Fibroblast of skin of left biceps (primary cell): Measurements from ENCODE around the gene FOXL2.

Source experiments
- DNase-seq, 2 experiments: peaks; one replicate each; pipeline ENCODE4 v3.0.0-alpha.2; 2013; ENCODE audit warnings: low read depth in 2 of 2

FOXL2 gene

DNA sequence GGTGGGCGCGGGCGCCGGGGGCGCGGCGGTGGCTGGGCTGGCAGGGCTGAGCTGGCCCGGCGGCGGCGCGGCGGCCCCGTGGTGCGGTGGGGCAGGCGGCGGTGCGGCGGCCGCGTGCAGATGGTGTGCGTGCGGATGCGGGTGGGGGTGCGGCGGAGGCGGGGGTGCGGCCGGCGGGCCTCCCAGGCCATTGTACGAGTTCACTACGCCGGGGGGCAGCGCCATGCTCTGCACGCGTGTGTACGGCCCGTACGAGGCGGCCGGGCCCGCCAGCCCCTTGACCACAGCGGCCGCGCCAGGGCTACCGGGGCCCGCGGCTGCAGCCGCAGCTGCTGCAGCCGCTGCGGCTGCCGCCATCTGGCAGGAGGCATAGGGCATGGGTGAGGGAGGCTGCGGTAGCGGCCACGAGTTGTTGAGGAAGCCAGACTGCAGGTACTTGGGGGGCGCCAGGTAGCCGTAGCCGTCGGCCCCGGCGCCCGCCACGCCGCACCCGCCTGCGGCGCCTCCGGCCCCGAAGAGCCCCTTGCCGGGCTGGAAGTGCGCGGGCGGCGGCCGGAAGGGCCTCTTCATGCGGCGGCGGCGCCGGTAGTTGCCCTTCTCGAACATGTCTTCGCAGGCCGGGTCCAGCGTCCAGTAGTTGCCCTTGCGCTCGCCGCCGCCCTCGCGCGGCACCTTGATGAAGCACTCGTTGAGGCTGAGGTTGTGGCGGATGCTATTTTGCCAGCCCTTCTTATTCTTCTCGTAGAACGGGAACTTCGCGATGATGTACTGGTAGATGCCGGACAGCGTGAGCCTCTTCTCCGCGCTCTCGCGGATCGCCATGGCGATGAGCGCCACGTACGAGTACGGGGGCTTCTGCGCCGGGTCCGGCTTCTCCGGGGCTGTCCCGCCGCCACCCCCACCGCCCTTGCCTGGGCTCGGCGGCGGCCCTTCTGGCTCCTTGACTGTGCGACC lies 951 bp downstream of the FOXL2 start:
- DNase-seq = no peak

DNA sequence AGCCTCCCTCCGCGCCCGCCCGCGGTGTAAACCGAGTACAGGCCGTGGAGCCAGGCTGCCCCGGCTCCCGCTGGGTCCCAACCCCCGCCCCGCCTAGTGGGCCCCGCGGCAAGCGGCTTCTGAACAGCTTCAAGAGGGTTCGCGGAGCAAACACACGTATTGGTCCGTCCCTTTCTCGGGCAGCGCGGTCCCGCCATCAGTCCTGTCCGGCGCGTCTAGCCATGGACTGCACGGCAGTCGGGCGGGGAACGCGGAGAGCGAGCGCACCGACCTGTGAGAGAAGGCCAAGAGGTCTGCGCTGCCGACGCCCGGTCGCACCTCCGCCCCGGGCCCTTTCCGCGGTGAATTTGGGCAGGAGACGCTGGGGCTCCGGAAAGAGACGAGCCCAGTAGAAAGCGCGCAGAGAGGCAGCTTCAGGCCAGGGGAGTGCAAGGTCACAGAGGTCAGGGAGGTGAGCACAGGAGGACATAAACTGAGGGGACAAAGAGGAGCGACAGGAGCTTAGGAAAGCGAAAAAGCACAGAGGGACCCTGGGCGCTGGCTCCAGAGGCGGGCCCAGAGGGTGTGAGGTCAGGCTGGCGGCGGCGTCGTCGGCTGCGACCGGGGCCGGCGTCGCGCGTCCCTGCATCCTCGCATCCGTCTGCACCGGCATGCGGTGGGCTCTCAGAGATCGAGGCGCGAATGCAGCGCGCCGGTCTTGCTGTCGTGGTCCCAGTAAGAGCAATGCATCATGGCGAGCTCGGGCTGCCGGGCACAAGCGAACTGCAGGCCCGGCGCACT lies 1.8 kb downstream of the FOXL2 start:
- DNase-seq = no peak

DNA sequence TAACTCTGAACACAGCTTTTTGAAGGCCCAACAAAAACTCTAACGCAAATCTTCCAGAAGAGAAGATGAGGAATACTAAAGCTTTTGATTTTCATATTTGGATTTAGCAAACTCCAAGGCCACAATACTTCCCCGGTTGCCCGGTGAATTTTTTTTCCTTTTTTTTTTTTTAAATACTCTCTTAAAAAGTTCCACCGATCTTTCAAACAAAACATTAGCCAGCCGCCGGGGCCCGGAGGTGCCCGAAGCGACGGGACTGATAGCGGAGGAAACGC lies 2.3 kb downstream of the FOXL2 start:
- no peak for DNase-seq

DNA sequence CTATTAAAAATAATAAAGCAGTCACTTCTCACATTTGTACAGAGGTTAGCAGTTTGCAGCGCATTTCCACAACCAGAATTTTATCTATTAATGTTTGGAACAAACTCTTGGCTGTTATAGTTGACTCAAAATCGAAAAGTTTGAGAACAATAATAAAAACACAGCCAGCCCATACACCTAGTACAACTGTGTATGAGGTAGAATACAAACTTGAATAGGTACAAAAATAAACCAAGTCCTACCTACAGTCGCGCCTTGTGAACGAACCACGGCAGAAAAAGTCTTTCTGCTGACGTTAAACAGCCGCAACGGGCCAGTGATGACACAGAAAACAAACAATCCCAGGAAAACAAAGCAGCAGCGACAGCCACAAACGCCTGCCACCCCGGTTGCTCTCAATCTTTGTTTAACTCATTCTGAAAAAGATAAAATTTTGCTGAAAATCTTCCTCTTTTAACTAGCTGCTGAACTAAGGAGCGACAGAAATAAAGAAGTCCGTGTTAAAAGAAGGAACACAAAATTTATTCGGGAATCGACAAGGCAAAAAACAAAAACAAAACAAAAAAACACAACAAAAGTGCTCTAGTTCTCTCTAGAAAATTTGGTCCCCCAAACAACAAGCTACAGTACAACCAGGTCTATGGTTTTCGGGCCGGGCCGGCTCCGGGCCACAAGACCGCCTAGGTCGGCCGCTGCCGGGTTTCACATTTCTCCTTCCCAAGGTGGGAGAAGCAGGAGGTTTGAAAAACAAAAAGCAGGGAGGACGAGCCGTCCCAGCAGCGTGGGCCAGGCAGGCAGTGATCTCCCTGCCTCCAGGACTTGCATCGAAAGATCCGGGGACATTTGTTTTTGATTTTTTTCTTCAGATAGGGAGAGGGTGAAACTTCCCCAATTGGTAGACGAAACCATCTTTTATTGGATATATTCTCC lies 2.9 kb downstream of the FOXL2 start:
- DNase-seq = no peak

DNA sequence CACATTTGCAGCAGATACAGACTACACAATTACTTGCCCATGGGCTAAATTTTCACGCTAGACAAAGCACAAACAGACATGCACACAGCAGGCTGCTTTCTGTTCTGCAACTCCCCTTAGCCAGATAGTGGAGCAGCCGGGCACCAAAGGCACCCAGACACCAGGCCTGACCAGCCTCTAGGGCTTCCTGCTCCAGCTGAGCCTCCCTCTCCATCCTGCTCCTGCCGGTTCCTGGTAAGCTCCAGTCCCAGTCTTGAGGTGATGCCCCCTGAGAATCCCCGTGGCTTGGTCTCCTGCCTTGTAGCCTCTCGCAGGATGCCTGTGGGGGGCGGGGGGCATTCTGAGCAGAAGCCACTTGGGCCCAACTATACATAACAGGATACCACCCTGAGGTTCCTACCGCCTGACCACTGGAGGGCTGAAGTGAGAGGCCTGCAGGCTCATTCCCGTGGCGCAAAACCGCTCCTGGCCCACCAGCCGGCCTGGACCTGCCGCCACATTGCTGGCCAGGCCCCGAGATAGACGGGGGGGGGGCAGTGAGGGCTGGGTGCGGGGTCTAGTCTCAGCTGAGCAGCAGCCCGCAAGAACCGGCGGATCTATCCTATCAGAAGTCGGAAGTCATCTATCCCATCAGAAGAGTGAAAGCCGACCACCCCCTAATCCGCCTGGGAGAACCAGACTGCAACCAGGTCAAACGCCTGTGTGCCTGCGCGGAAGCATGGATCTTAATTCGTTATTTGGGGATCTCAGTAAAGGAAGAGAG lies 3.9 kb downstream of the FOXL2 start:
- no peak for DNase-seq

DNA sequence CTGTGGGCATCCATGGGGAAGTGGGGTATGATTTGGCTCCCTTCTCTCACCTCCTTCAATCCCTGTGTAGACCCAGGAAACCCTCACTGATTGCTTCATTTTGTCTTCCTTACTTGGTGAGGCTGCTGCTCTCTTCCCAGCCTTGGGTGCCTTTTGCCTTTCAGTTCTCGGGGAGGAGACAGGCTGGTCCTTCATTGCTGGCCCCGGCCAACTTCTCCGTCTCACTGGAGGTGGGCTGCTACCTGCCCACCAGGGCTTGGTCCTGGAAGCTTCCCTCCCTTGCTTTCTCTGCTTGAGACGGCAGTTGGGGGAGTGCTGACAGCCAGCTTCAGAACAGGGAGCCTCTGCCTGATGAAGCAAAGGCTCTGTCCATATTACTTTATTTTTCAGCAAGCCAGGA lies 4.7 kb downstream of the FOXL2 start:
- DNase-seq = no peak

DNA sequence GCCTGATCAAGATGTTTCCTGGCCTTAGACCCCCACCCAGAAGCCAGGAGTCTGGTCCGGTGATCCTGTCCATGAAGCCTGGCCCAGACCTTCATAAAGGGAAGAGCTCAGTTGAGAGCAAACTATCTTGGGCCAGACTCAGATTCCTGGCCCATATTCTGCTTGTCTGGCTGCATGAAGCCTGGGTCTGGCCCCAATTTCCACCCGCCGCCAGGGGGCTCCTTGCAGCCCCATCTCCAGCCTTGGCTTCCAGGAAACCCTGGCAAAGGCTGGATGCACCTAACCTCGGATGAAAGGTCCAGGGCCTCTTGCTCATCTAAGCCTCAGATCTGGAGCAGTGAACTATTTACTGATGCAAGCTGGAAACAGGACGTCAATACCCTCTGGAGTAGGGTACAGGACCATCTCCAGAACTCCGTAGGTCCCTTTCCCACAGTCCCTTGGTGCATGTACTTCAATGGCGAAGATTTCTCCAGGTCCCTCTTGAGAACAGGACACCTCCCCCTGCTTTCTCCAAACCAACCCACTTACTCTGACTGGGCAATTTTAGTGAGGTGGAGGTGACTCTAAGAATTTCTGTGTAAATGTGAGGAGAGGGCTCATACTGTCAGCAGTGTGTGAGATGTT lies 5.6 kb downstream of the FOXL2 start:
- no peak for DNase-seq

DNA sequence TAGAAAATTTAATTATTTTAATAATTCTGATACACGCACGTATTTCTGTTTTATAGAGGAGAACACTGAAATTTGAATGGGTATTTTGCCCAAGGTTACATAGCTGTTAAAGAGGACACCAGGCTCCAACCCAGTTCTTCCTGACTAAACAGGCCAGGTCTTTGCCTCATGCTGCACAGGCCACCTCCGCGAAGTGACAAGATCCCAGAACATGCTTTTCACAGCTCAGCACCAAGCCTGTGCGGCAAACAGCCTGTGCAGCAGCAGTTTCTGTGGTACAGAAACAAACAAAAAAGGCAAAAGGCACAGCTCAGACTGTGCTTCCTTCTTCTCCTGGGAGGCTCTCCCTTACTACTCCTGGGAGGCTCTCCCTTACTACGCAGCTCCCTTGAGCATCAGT lies 6.5 kb downstream of the FOXL2 start:
- DNase-seq = no peak

DNA sequence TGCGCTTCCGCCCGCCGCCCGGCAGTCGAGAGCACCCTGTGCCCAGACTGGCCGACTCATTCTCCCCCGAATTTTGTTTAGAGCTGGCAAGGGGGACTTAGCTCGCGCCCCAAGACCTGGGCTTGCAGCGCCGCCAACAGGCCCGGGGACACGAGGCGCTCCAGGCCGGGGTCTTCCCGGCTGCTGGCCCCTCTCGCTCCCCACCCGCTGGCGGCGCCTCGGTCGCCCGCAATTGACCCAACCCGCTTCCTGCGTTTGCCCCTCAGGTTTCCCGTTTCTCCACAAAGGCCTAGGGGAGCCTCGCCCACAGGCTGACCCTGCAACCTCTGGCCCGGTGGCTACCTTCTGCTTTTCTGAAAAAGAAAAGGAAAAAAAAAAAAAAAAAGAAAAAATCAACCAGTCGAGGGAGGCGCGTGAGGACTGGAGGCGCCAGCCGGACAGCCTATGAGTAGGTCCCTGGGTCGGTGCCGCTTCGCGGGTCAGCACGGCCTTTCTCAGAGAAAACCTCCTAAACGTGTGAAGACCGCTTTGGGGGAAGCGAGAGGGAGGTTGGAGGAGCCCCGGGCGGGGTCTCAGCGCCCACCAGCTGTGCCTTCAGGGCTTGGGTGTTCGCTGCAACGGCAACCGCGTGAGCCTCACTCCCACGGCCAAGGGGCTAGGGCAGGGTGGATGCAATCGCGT lies 7.2 kb downstream of the FOXL2 start:
- DNase-seq = no peak

DNA sequence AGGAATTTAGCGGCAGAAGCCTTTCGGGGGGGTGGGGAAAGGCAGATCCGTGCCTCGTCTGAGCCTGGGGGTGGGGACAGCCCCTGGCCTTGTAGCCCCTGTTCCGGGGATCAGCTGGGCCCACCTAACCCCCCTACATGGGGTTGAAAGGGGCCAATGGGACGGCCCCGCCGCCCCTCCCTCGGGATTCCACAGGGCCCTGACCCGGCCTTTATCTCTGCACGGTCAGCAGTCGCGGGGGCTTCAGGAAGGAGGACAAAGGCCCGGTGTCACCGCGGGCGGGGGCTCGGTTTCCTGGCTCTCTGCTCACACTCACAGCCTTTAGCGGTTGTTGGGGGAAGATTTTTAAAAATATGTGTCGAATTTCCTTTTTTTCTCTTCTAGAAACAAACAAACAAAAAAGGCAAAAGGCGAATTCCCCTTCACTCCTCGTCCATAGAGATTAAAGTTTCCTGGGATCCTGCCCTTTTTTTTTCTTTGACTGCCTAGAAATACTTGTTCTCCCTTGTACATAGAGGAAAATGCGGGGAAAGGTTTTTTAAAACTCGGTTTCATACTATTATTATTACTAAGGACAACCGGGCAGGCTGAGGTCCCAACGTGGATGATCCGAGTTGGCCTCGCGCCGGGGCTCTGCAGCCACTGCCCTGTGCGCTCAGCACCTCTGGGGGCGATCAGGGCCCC lies 7.9 kb downstream of the FOXL2 start:
- no peak for DNase-seq

DNA sequence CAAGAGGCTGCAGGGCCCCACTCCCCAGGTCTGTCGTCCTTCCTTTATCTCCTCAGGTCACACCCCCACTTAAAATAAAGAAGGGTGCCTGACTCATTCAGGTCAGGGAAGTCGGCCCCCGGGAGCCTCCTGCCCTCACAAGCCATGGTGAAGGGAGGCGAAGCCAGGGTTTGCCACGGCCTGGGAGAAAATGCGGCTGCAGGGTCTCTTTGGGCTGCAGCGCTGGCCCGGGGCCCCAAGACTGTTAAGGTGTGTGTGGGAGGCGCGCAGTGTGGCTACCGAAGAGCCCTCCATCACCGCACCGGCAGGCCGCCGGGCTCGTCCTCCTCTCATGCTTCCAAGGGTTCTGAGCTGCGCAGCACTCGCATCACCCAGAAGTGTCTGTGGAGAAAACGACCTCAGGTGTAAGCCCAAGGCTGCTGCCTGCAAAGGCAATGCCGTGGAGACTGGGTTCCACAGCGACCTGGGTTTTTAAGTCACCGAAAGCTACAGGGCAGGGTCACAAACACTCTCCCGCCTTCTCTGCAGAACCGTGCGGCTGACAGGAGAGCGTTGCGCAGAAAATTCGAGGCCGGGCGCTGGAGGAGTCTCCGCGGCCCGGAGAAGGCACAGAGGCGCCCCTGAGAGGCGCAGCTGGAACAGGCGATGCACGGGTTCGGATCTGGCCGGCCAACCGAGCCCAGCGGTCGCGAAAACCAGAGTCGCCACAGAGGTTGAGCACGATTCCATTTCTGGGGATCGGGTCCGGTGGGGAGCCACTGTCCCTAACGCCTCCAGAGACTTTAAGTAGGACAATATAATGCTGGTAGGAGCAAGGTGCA lies 8.7 kb downstream of the FOXL2 start:
- no peak for DNase-seq

DNA sequence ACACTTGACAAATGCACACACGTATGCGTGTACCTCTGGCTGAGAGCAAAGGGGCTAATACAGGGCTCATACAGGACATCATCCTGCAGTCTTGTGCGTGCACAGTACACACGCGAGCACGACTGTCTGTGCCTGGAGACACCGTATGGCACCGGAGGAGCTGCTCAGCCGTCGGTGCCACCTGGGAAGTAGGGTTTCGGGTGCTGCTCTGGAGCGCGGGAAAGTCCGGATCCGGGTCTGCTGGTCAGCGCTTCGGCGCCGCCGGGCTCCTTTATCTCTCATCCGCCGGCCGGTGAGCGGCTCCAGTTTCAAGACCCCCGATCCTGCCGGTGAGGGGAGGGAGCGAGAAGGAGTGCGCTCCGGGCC lies 9.3 kb downstream of the FOXL2 start:
- DNase-seq = no peak

DNA sequence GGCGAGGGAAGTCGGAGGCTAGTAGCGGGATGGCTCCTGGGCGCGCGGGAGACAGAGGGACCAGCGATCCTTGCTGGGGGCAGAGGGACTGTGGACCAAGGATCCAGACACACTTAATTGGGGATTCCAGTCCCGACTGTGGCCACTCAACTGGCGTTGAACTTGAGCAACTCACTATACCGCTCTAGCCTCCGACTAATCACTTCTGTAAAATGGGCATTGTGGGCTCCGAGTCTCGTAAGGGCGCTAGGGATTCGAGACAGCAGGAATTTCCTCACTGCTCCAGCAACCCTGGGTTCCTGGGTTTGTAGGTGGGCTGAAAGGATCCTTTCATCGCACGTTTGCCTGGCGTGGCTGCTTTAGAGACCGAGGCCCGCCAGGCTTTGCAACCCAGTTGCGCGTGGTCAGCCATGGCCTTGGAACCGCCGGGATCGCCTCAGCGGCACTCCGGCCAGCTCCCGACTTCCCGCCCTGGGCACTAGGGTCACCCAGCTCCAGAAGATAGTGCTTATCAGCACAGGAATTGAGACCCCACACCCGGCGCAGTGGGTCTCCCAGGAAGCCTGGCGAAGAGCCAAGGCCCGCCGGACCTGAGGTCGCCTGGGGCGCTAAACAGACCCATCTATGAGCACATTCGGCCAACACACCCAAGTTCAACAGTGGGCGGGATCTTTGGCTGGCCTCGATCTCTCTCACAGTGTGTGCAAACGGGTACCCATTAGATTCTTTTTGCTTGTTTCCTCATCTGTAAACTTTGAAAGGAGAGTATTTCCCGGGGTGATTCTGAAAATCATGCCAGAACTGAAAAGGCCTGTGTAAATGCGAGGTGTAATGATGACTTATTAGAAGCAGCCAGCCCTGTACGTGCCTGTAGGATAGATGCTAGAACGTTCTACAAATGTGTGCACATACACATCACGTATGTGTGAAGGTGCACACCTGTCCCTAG lies 9.9 kb downstream of the FOXL2 start:
- no peak for DNase-seq

DNA sequence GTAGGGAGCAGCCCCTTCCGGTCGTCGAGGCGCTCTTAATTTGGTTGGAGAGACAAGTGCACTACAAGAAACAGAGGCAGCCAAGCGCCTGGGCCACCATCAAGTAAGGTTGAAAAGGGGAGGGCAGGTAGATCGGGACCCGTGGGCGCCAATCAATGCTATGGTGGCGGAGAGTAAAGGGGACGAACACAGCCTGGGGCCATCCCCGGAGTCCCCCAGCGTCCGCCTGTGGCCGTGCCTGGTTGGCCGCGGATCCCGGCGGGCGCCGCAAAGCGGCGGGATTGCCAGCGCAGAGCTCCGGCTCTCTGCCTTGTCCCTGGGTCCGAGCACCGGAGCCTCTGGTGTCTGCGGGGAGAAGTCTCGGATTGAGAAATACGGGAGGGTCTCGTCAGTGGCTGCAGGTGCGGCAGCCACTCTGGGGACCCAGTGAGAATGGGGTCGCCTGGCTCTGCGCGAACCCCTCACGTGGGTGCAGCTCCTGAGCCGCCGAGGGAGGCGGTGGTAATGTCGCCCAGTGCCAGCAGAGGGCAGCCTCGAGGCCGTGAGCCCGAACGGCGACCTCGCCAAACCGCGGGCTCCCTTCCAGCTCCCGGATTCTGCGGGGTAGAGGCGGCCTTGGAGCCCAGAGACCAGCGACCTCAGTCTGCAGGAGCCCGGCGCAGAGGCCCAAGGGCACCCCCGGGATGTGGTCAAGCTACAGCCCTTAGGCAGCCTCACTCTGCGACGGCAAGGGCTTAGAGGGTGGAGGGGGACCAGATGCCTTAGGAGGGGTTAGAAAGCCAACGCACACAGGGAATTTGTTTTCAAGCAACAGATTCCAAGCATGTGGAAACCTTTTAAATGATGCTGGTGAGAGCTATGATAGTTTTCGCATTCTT lies 10.8 kb downstream of the FOXL2 start:
- DNase-seq = no peak

DNA sequence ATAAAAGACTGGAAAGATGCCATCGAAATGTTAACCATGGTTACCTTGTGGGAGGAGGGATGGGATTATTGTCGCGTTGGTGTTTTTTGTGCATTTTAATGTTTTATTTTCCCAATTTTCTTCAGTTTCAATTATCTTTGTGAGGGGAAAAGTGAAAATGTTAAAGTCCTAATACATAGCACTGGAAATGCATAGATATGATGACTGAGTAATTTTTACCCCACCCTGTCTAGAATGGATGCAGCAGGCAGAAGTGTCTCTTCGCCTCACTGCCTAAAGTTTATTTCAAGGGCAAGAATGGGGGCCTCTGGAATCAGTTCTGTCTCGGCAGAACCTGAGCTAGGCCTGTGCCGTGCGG lies 11.5 kb downstream of the FOXL2 start:
- no peak for DNase-seq

DNA sequence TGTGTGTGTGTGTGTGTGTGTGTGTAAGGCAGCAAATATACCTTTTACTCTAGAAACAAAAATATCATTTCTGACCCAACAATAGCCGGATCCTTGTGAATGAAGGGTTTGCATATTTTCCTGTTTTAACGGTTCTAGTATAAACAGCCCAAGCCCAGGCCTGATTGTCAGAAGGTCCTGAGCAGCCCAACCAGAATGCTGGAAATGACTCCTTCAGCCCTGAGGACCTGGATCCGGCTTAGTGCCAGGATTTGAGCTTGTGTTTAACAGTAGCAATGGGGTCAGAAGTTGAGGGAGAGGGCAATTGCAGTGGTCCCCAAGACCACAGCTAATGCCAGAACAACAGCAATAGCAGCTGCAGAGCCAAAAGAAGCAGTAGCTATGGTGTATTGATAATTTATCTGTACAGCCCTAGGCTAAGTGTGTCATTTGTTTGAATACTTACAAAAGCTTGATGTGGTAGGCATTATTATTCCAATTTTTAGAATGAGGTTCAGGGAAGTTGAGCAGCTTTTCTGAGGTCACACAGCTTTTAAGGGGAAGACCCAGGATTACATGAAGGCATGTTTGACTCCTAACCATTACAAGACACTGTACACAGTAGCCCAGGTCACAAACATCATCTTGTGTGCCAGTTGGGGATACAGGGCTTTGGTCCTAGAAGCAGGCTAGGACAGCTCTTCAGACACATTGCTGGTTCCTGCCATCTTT lies 12.8 kb downstream of the FOXL2 start:
- no peak for DNase-seq
